CD1c-positive myeloid dendritic cell (primary cell): ENCODE data around the gene SPOUT1.

Source experiments
- DNase-seq: peaks from one replicate; pipeline ENCODE4 v3.0.0-alpha.2; 2016; ENCODE audit errors: extremely low spot score

SPOUT1 gene

GRCh38 chr9:128771745-128772519 is 57.7 kb downstream of the SPOUT1 start, which contains the start of gene ZER1:
Gene ZER1 (minus strand): TSS chr9:128771927. CDS start chr9:128755565, 16,362 bp downstream.
- DNase-seq, result peak; percentile 96

GRCh38 chr9:128771094-128771721 is 58.4 kb downstream of the SPOUT1 start:
- DNase-seq, result peak; percentile 3

GRCh38 chr9:128770286-128771030 is 59.1 kb downstream of the SPOUT1 start:
- no peak for DNase-seq
